K562 (cell line): ENCODE measurements around the gene ST3GAL3. TPM values are rescaled to one million over a fixed set of nuclear protein-coding genes. Genes with fewer than 3 reads are reported as not detected.

ENCODE experiments used
- CBFB ChIP-seq: sonication (generic); formaldehyde crosslinking; IDR thresholded peaks from 2 replicates; pipeline ENCODE4 v1.4.0; 2020; ENCODE audit warnings: mild to moderate bottlenecking, missing genetic modification reagents
- CBX5 ChIP-seq: IDR thresholded peaks from 2 replicates; pipeline ENCODE4 v1.6.1; 2014; ENCODE audit warnings: low read depth, borderline replicate concordance
- CREM ChIP-seq: IDR thresholded peaks from 2 replicates; pipeline ENCODE4 v1.6.1; 2014; ENCODE audit warnings: antibody characterized with exemption, low read depth
- CSDE1 ChIP-seq, 2 experiments: fragments of 450-650 bp; IDR thresholded peaks; 2 replicates each; pipeline ENCODE4 v1.6.1; 2016; ENCODE audit warnings: mild to moderate bottlenecking in 1 of 2
- ETV1 ChIP-seq: fragments of 450-650 bp; conservative IDR thresholded peaks from 2 replicates; pipeline ENCODE4 v1.6.1; 2016; ENCODE audit warnings: missing genetic modification characterization, control low read depth, low read depth, missing compliant biosample characterization
- MAFG ChIP-seq: fragments of 450-650 bp; conservative IDR thresholded peaks from 2 replicates; pipeline ENCODE4 v1.6.1; 2016; ENCODE audit warnings: missing genetic modification characterization, missing compliant biosample characterization
- MAFK ChIP-seq: IDR thresholded peaks from 2 replicates; pipeline ENCODE4 v1.6.1; 2011; ENCODE audit warnings: low read length, improper control_type of control experiment
- MAZ ChIP-seq, 2 experiments: fragments of 450-650 bp in 1 of 2; sonication (generic) in 1 of 2; formaldehyde crosslinking; IDR thresholded peaks in 1 of 2; conservative IDR thresholded peaks in 1 of 2; 2 replicates each; pipeline versions ENCODE4 v1.4.0 to v1.5.0; 2020; ENCODE audit warnings: mild to moderate bottlenecking in 1 of 2, missing genetic modification reagents in 1 of 2
- NFIX ChIP-seq: fragments of 250-450 bp; sonication (Bioruptor Pico); IDR thresholded peaks from 2 replicates; pipeline ENCODE4 v1.4.0; 2020; ENCODE audit warnings: low read depth, mild to moderate bottlenecking, moderate library complexity
- NR2F6 ChIP-seq: fragments of 450-650 bp; formaldehyde crosslinking; IDR thresholded peaks from 2 replicates; pipeline ENCODE4 v1.4.0; 2020; ENCODE audit warnings: mild to moderate bottlenecking
- PHTF2 ChIP-seq: fragments of 250-450 bp; sonication (Bioruptor Pico); IDR thresholded peaks from 2 replicates; pipeline ENCODE4 v1.5.0; 2021; ENCODE audit warnings: mild to moderate bottlenecking
- PTRF ChIP-seq: fragments of 450-650 bp; IDR thresholded peaks from 2 replicates; pipeline ENCODE4 v1.6.1; 2016; ENCODE audit warnings: mild to moderate bottlenecking, missing genetic modification characterization, missing compliant biosample characterization
- RAD51 ChIP-seq: fragments of 450-650 bp; IDR thresholded peaks from 2 replicates; pipeline ENCODE4 v1.7.1; 2016; ENCODE audit warnings: low read depth, mild to moderate bottlenecking, borderline replicate concordance
- SMAD4 ChIP-seq: fragments of 250-450 bp; sonication (Bioruptor Pico); conservative IDR thresholded peaks from 2 replicates; pipeline ENCODE4 v1.8.0; 2021; ENCODE audit warnings: inconsistent platforms, mild to moderate bottlenecking, moderate library complexity
- TBP ChIP-seq: optimal IDR thresholded peaks from 2 replicates; pipeline ENCODE3; 2011; ENCODE audit warnings: low read depth, low read length, improper control_type of control experiment
- THRAP3 ChIP-seq: fragments of 450-650 bp; IDR thresholded peaks from 2 replicates; pipeline ENCODE4 v1.6.1; 2016; ENCODE audit warnings: mild to moderate bottlenecking, inconsistent platforms, borderline replicate concordance
- ZNF354B ChIP-seq: fragments of 250-450 bp; sonication (Bioruptor Pico); IDR thresholded peaks from 2 replicates; pipeline ENCODE4 v1.4.0; 2020
- ZNF589 ChIP-seq: fragments of 200-800 bp; sonication (Bioruptor generic); IDR thresholded peaks from 2 replicates; pipeline ENCODE4 v1.6.1; 2016; ENCODE audit warnings: low read depth, missing genetic modification characterization, missing compliant biosample characterization
- ZSCAN32 ChIP-seq: fragments of 450-650 bp; formaldehyde crosslinking; IDR thresholded peaks from 2 replicates; pipeline ENCODE4 v1.4.0; 2020; ENCODE audit warnings: mild to moderate bottlenecking, moderate library complexity
- polyA plus RNA-seq, 8 experiments: library from polyadenylated mRNA; depleted of rRNA in 4 of 8; stranded (reverse) in 5 of 8; unstranded in 3 of 8; fragments of >200 nt; fragmentation: Nextera tagmentation in 2 of 8; fragmentation: Illumina TruSeq in 1 of 8; extraction: Ambion mirVana in 2 of 8; extraction: Trizol in 1 of 8; gene quantifications; 2 replicates each; pipeline versions ENCODE4 v1.2.1 to v1.2.3, GENCODE V29; 2011 to 2014; ENCODE audit warnings: inconsistent platforms in 1 of 8, missing spikeins in 1 of 8
- total RNA-seq, 7 experiments: library from RNA; depleted of rRNA in 6 of 7; stranded (reverse); fragments of >200 nt in 6 of 7; fragmentation: Illumina TruSeq in 2 of 7; extraction: Trizol in 2 of 7; gene quantifications; 2 replicates each; pipeline versions ENCODE4 v1.2.1 to v1.2.3, GENCODE V29; 2011 to 2021; ENCODE audit warnings: low replicate concordance in 1 of 7
- TF ChIP-seq, protein P1 (sequence below): fragments of 250-450 bp; sonication (Bioruptor Pico); IDR thresholded peaks from 2 replicates; pipeline ENCODE4 v1.5.0; 2021; ENCODE audit warnings: mild to moderate bottlenecking, moderate library complexity
- TF ChIP-seq, protein P2 (sequence below): fragments of 250-450 bp; sonication (Bioruptor Pico); IDR thresholded peaks from 2 replicates; pipeline ENCODE4 v1.5.0; 2020; ENCODE audit warnings: mild to moderate bottlenecking
- TF ChIP-seq, protein P3 (sequence below), 2 experiments: IDR thresholded peaks in 1 of 2; conservative IDR thresholded peaks in 1 of 2; 2 replicates each; pipeline ENCODE4 v1.6.1; 2016; ENCODE audit warnings: low read depth in 2 of 2, mild to moderate bottlenecking in 1 of 2, missing compliant biosample characterization in 1 of 2, missing genetic modification characterization in 1 of 2, moderate library complexity in 1 of 2

The ST3GAL3 gene
- total and polyA plus RNA-seq, 9 of the 15 experiments (the other 6 are each of a cell fraction or from before 2014, with no cell fraction given) = 1.2 to 18.9 (median 11.0) TPM

DNA sequence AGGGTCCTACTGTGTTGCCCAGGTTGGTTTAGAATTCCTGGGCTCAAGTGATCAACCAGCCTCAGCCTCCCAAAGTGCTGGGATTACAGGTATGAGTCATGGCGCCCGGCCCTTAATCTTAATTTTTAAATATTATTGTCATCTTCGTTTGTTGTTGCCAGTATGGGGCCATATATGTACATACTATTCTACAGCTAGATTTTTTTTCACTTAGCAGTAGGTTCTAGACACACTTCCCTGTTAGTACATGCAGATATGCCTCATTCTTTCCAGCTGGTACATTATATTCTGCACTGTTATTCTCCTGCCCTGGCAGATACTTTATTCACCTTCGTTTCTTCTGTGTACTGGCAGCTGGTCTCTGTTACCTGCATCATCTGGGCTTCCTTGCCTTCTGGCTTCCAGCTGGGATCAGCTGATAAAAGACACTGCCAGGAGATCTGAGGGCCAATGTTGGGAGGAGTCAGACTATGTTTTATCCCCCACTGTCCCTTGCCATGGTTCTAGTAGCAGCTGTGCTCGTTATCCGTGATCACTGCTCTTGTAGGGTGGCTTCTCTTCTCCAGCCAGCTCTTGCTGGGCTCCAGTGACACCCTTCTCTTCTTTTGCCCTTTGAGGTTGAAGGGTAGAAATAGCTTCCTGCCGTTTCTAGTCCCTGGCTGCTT is 24.7 kb downstream of the ST3GAL3 start (continued):
- no peak for TF ChIP-seq PTRF
- no peak for TF ChIP-seq ZSCAN32 (CRISPR knock-in tag)
- TF ChIP-seq, protein P1, sequence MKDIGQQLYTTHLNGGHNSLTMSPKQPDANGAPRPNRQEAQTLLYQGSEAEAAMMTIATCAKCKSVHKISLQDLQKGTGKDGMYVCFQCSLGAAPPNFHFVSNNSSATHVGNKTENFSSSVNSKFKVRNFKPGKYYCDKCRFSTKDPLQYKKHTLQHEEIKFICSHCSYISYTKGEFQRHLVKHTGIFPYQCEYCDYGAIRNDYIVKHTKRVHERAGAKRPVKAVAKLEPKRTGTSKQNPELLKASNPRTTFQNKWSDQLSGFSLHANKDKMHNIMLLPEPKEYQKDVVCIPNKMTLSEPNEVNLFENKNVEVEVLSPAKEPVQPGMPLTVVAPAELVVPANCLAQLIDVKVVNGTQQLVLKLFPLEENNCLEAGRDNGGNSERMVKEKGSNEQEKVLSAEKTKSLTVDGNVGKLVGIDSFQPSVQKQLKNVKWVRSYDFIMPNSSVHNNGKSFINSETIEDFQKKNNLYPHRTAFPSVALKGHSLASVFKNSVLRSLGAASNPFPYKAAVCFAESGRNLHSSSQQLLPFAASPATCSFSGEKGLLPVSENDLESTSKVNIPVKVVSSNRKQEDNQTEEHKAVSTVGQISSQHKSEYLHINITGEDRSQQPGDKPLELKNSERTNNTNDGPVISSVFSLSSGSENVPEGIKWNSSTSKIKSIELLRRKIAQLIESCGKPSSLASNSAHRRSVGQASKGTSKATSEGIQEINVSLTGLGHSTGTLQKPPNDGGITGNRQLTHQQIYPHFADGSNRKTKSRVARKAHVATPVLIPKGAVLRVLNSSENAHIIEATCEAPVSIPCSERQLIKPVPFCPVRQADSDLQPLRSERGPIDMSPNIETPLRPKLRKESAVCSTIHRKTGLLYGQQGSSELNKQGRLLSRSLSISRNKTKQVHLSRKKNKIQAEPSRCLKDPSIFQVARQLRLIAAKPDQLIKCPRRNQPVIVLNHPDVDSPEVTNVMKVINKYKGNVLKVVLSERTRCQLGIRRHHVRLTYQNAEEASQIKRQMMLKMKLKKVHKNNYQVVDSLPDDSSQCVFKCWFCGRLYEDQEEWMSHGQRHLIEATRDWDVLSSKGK (CRISPR knock-in tag) = no peak
- no peak for TF ChIP-seq CSDE1 (IDR thresholded peaks at IDR 0.05)
- TF ChIP-seq MAFK = no peak
- no peak for TF ChIP-seq RAD51
- no peak for TF ChIP-seq MAZ (CRISPR knock-in tag; conservative IDR thresholded peaks at IDR 0.05 in 1 of 2, IDR thresholded peaks at IDR 0.05 in 1 of 2)
- no peak for TF ChIP-seq NR2F6
- no peak for TF ChIP-seq PHTF2 (CRISPR knock-in tag)
- no peak for TF ChIP-seq NFIX
- 0 out of 2 replicates have a peak, but pooled peaks have one; percentile 33 for TF ChIP-seq ZNF589
- TF ChIP-seq ETV1 (tag) = no peak
- no peak for TF ChIP-seq ZNF354B (CRISPR knock-in tag)
- TF ChIP-seq CREM = no peak
- no peak for TF ChIP-seq TBP
- TF ChIP-seq MAFG (tag) = no peak
- TF ChIP-seq, protein P2, sequence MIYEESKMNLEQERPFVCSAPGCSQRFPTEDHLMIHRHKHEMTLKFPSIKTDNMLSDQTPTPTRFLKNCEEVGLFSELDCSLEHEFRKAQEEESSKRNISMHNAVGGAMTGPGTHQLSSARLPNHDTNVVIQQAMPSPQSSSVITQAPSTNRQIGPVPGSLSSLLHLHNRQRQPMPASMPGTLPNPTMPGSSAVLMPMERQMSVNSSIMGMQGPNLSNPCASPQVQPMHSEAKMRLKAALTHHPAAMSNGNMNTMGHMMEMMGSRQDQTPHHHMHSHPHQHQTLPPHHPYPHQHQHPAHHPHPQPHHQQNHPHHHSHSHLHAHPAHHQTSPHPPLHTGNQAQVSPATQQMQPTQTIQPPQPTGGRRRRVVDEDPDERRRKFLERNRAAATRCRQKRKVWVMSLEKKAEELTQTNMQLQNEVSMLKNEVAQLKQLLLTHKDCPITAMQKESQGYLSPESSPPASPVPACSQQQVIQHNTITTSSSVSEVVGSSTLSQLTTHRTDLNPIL (CRISPR knock-in tag) = no peak
- TF ChIP-seq CBFB (CRISPR knock-in tag) = no peak
- no peak for TF ChIP-seq THRAP3
- TF ChIP-seq, protein P3, sequence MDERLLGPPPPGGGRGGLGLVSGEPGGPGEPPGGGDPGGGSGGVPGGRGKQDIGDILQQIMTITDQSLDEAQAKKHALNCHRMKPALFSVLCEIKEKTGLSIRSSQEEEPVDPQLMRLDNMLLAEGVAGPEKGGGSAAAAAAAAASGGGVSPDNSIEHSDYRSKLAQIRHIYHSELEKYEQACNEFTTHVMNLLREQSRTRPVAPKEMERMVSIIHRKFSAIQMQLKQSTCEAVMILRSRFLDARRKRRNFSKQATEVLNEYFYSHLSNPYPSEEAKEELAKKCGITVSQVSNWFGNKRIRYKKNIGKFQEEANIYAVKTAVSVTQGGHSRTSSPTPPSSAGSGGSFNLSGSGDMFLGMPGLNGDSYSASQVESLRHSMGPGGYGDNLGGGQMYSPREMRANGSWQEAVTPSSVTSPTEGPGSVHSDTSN (CRISPR knock-in tag; IDR thresholded peaks at IDR 0.05; ENCODE audit: low read depth) = no peak
- TF ChIP-seq, protein P3 (tag; conservative IDR thresholded peaks at IDR 0.05; ENCODE audit: low read depth) = no peak
- TF ChIP-seq SMAD4 = no peak
- TF ChIP-seq CBX5 = no peak
